HG03135 (cell line): Measurements from ENCODE around the gene MAZ.
"Not testable (repeated sequence)": the region's sequence is repeated elsewhere in the genome, so short reads cannot be mapped to it uniquely, and the experiment has no call there.

Experiments
- ATAC-seq: cut with Tn5 transposase; IDR thresholded peaks from one replicate; pipeline ENCODE4 v1.9.1; 2021; ENCODE audit warnings: mild to moderate bottlenecking, moderate library complexity; ENCODE audit not compliant: unreplicated experiment

MAZ gene

GRCh38 chr16:29821643-29822115, 15.3 kb downstream of the MAZ start:
- no peak for ATAC-seq

- no peak for ATAC-seq
These were observed 18.3 kb downstream of the MAZ start for GRCh38 chr16:29824589-29825144.

GRCh38 chr16:29825145-29826044, 19.1 kb downstream of the MAZ start:
- no peak for ATAC-seq

GRCh38 chr16:29826342-29826695, 20.0 kb downstream of the MAZ start:
- ATAC-seq, result no peak

DNA sequence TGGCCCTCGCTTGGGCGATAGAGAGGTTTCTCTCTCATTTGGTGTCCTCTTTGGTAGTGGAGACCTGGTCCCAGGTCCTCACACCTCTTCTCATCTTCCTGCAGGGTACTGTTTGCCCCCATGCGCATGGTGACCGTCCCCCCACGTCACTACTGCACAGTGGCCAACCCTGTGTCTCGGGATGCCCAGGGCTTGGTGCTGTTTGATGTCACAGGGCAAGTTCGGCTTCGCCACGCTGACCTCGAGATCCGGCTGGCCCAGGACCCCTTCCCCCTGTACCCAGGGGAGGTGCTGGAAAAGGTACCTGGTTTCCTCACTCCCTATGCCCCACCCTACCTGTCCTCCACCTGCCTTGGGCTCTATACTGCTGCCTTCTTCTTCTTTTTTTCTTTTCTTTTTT, 24.4 kb downstream of the MAZ start:
- no peak for ATAC-seq

DNA sequence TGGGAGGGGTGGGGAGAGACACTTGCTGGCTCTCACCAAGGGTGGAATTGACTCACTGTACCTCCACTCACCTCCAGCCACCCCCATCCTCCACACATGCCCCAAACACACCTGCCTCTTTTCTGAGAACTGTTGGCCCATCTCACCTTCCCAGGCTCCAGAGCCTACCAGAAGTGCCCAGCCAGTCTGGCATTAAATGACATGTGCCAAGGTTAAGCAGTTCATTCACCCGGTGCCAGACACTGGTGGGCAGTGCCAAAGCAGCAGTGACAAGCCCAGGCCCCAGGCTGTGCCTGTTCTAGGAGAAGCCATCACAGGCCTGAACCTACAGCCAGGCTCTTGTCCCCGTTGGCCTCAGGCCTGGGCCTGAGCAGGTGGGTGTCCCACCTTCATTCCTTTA, 25.2 kb downstream of the MAZ start:
- no peak for ATAC-seq

GRCh38 chr16:29833219-29833618, 26.9 kb downstream of the MAZ start:
- ATAC-seq, result not testable (repeated sequence)

DNA sequence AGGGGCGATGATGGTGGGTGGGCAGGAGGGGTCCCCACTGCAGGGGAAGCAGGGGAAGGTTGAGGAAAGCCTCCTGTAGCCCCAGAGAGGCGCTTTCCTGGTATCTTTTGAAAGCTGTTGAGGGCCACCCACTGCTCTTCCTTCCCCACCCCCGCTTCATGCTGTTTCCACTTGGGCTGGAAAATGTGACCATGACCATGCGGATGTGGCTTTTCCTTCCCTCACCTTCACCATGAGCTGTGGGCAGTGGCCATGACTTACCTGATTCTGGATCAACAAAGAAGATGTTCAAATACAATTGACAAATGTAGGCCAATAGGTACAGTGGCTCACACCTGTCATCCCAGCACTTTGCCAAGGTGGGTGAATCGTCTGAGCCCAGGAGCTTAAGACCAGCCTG, 27.8 kb downstream of the MAZ start:
- ATAC-seq, result no peak

- ATAC-seq, result no peak
These were observed 29.6 kb downstream of the MAZ start for GRCh38 chr16:29835926-29836325.

DNA sequence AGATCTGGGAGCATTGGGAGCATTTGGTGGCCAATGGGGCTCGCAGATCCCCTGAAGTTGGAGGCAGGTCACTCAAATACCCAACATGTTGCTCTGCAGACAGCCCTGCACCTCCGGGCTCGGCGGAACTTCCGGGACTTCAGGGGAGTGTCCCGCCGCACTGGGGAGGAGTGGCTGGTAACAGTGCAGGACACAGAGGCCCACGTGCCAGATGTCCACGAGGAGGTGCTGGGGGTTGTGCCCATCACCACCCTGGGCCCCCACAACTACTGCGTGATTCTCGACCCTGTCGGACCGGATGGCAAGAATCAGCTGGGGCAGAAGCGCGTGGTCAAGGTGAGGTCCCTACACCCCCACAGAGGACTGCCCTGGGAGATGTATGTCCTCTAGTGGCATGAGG, 30.3 kb downstream of the MAZ start:
- ATAC-seq, result no peak

DNA sequence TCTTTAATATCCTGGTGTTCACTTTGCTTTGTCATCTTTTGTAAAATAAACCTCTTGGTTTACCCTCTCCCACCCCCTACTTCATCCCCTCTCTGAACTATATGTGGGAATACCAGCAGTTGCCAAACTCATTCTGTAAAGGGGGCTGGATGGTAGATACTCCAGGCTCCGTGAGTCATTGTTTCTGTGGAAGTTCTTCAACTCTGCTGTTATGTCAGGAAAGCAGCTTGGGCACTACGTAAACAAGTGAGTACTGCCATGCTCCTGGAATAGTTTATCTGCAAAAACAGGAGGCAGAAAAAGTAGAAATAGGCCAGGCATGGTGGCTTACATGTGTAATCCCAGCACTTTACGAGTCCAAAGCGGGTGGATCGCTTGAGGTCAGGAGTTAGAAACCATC, 31.5 kb downstream of the MAZ start:
- ATAC-seq, result no peak

- no peak for ATAC-seq
These were observed 33.5 kb downstream of the MAZ start for GRCh38 chr16:29839822-29840221.

DNA sequence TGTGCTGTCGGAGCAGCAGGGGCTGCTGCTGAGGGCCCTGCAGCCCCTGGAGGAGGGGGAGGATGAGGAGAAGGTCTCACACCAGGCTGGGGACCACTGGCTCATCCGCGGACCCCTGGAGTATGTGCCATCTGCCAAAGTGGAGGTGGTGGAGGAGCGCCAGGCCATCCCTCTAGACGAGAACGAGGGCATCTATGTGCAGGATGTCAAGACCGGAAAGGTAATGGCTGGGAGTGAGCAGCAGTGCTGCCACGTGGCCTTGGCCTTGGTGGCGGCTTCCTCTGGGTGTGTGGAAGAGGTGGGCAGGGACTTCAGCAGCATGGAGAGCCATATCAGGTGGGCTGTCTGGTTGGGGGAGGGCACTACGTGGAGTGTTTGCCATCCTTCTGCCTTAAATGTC, 33.9 kb downstream of the MAZ start:
- no peak for ATAC-seq

DNA sequence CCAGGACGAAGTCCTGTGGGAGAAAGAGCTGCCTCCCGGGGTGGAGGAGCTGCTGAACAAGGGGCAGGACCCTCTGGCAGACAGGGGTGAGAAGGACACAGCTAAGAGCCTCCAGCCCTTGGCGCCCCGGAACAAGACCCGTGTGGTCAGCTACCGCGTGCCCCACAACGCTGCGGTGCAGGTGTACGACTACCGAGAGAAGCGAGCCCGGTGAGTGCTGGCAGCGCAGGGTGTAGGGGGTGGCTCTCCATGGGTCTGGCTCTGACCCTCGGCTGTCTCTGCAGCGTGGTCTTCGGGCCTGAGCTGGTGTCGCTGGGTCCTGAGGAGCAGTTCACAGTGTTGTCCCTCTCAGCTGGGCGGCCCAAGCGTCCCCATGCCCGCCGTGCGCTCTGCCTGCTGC, 35.3 kb downstream of the MAZ start:
- ATAC-seq, result no peak

DNA sequence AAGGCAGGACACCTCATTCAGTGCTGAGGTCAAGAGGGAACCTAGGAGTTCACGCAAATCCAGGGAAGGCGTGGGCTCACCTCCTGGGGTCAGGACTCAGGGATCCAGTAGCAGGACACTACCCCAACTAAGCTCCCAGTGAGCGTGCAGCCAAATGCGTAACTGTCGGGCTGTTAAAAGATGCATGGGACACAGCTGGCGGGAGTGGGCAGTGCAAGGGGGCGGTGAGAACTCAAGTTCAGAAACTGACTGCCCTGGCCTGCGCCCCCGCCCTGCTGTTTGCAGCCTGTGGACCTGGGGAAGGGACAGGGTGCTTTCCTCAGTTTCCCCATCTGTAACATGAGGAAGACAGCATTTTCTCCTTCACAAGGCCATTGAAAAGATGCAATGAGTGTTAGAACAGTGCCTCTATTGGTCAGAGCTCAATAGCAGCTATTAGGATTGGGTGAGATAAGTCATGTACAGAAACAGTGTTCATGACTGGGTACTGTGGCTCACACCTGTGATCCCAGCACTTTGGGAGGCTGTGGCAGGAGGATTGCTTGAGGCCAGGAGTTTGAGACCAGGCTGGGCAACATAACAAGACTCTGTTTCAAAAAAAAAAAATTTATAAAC, 36.5 kb downstream of the MAZ start:
- no peak for ATAC-seq

DNA sequence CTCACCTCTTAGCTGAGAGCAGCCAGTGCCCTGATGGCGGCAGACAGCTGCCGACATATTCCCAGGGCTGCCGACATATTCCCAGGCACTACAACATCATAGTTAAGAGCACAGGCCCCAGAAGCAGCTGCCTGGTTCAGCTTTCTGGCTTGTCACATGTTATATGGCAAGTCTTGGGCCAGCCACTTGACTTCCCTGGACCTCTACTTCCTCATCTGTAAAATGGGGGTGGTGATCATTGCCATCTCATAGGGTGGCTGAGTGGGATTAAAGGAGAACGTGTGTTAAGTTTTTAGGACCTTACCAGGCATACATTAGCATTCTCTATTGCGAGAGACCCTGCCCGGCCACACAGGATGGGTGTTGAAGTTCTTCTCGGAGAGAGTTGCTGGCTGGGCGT, 37.6 kb downstream of the MAZ start:
- no peak for ATAC-seq

GRCh38 chr16:29844575-29845331, 38.4 kb downstream of the MAZ start:
- ATAC-seq, result no peak

DNA sequence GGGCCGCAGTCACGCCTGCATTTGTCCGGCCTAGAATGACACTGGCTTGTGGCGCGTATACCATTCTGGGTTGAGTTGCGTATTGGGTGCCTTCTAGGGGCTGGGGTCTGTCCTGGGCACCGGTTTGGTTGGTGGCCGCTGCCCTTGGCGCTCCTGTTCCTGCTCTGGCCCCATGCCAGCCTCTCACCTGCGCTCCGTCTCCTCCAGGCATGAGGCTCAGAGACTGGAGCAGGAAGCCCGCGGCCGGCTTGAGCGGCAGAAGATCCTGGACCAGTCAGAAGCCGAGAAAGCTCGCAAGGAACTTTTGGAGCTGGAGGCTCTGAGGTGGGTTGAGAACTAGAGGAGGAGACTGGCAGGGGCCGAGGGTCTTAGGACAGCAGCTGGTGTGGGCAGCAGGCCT, 39.3 kb downstream of the MAZ start:
- no peak for ATAC-seq

- ATAC-seq, result peak; percentile 55
These were observed 42.3 kb downstream of the MAZ start for GRCh38 chr16:29848420-29849297.

DNA sequence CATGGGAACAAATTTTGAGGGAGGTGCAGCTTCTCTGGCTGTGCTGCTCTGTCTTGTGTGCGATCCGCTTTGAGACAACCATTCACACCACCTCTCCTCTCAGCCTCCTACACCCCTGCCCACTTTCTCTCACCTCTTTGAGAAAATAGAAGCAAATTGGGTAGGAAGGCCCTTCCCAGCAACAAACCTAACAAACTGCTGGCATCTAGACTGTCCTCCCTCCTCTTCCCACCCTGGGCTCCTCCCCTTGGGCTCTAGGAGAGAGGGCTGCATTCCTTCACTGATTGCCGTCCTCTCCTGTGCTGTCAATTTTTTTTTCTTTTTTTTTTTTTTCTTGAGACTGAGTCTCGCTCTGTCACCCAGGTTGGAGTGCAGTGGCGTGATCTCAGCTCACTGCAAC, 43.2 kb downstream of the MAZ start:
- no peak for ATAC-seq
